Stimulated activated CD8-positive, alpha-beta memory T cell treated with anti-CD3 and anti-CD28 coated beads, Interleukin-12 subunit alpha, Interleukin-12 subunit beta, amount 100 ng/mL, for 24 hours (primary cell): ENCODE data around the gene TMC2.
"Not testable (repeated sequence)": the region's sequence is repeated elsewhere in the genome, so short reads cannot be mapped to it uniquely, and the experiment has no call there.

Source experiments
- DNase-seq: peaks from one replicate; pipeline ENCODE4 v3.0.0-alpha.2; 2020; ENCODE audit errors: extremely low read depth

The TMC2 gene

DNA sequence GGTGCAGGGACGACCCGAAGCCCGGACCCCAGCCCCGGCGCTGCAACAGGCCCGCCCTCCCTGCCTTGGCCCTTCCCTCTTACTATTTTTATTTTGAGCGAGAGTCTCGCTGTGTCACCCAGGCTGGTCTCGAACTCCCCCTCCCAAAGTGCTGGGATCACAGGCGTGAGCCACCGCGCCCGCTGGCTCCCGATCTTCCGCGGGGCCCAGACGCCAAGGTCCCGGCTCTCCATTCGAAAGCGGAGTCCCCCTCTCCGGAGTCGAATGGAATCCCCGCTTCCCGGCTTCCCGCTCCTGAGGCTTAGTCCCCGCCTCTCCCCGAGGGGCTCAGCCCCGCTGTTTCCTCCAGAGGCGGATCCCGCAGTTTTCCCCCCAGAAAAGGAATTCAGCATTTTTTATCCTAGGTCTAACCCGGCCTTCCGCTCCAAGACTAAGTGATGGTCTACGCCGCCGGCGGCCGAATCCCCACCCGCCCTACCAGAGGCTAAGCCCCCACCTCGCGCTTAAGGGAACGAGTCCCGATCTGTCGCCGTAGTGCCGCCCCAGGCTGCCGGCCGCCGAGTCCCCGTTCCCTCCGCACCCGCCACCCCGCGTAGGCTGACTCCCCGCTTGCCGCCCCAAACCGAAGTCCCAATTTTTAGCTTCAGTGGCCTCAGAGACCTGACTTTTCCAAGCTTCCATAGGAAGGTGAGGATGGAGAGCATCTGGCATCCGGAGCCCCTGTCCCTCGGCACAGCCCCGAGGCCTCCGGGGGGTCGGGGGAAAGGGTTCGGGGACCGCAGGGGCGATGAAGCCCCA lies 11.5 kb upstream of the TMC2 start:
- no peak for DNase-seq

DNA sequence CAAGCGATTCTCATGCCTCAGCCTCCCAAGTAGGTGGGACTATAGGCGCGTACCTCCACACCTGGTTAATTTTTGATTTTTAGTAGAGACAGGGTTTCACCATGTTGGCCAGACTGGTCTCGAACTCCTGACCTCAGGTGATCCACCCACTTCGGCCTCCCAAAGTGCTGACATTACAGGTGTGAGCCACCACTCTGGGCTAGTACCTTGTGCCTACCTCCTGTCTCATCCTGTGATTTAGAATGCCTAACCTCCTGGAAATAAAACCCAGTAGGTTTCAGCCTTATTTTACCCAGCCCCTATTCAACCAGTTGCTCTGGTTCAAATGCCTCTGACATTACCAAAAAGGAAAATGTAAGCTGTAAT lies 10.2 kb upstream of the TMC2 start:
- not testable (repeated sequence) for DNase-seq

GRCh38 chr20:2527762-2528161 lies 8.6 kb upstream of the TMC2 start:
- no peak for DNase-seq

DNA sequence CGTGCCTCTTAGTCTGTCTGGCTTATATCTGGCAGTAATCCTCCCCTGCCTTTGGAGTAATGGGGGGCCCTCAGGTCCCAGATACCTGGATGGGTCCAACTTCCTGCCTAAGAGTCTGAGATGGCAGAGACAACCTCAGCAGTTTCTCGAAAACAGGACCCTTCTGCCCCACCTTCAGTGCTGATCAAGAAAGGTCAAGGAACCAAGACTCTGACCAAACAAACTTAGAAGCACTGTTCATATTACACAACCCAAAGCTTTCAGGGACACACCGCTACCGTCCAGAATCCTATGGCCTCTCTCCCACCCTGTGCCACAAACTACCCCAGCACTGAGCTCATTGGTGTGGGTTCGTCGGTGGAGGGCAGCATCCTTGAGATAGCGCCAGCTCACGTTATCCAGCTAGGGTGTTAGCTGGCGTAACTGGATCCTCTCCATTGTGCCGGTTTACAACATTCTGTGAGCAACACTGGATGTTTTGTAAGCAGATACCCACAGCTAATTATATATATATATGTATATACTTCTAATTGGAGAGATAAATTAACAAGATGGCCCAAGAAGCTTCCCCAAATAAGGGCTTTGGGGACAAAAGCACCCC lies 7.6 kb upstream of the TMC2 start:
- DNase-seq, result no peak

- DNase-seq, result no peak
Measured at GRCh38 chr20:2533118-2533517, 3.3 kb upstream of the TMC2 start.

DNA sequence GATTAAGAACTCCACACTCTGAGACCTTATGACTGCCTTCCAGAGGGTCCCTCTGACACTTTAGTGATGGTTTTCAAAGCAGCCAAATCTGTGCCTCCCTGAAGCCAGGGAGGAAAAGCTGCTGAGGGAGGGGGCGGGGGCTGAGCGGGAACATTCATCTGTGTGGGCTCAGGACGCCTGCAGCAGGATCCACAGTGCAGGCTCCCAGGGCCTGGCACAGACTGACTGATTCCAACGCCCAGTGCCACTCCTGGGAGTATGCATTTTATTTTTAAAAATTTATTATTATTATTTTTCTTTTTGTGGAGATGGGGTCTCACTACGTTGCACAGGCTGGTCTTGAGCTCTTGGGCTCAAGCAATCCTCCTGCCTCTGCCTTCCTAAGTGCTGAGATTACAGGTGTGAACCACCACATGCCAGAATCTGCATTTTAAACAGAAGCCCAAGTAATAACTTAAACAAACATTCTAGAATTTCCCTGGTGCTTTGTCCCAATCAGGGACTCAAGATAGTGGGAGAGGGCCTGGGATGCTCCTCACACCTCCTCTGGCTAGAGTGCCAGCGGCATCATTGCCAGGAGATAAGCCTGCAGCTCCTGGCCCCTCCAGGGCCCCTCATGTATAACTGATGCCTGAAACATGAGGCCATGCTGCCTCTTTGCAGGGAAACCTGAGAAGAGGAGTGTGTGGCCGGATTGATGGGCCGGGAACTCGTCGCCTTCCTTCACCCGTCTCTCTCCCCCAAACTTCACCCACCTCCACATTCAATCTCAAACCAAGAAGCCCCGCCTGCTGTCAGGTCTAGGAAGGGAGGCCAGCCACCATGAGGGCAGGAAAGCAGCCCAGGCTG lies 438 bp upstream of the TMC2 start:
- DNase-seq, result no peak

GRCh38 chr20:2537101-2537500 lies 728 bp downstream of the TMC2 start:
- no peak for DNase-seq

- no peak for DNase-seq
Measured at GRCh38 chr20:2538356-2538755, 2.0 kb downstream of the TMC2 start.

DNA sequence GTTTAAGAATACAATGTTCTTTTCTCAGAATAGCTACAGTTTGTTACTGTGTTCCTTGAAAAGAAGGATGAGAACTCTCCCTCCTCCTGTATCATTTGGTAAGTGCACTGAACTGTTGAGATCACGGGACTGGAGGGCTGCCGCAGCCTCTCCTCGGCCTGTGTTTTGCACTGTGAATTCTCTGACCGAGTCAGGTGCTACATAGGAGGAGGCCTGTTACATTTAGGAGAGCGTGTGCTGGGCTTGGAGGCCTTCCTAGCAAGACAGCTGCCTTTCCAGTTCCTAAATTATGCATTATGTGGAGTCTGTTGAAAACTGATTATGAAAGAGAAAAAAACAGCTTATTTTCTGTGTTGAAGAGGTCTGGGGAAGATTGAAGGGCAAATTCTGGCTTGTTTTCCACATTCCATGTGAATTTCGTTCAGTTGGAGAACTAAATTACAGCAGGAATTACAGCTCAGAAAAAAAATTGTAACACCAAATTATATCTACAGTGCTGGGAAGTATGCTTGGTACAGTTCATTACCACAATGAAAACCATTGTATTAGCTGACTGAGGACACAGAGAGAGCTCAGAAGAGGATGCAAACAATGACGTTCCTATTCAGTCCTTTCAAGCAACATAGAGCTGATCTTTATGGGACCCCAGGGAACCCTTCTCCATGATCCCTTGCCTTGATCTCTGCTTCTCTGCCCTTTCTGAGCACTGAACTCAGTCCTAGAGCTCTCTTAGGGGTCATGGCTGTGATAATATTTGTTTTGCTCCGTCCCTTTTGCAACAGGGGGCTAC lies 2.8 kb downstream of the TMC2 start:
- DNase-seq, result no peak

GRCh38 chr20:2541940-2542339 lies 5.6 kb downstream of the TMC2 start:
- no peak for DNase-seq

DNA sequence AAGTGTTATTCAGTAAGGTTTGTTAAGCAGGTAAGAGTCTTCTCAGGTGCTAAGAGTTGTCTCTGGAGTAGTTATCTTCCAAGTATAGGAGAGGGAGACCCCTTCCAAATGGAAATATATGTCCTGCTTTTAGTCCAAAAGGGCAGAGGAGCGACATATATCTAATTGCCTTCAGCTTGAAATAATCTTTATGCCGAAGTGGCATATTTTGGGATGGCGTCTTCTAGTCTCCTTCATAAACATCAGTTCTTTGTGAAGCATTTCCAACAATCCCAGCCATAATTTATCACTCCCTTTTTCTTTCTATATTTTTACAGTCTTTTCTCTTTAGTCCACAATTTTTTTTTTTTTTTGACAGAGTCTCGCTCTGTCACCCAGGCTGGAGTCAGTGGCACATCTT lies 6.0 kb downstream of the TMC2 start:
- DNase-seq, result no peak

DNA sequence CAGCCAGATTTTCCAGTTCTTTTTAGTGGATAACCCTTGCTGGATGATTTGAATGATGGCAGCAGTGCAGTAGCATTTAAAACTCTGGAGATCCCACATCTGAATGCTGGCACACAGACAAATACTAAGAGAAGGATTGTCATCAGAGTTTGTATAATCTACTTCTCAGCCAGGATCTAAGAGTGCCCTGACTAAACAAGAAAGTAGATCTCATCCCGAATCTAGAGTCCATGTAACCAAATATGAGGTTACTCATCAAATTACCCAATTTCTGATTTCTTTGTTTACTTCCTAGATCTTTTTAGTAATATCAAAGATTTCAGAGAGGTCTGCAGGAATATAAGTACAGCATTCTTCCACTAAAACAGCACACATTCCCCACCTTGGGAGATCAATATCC lies 7.8 kb downstream of the TMC2 start:
- DNase-seq, result no peak

DNA sequence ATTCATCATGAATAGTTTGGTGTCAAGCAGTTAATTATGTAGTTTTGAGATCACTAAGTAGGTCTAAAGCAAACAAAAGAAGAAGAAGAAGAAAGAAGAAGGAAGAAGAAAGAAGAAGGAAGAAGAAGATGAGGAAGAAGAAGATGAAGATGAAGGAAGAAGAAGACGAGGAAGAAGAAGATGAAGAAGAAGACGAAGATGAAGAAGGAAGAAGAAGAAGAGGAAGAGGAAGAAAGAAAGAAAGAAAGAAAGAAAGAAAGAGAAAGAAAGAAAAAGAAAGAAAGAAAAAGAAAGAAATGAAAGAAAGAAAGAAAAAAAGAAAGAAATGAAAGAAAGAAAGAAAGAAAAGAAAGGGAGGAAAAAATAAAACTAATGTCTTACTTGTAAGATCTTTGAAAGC lies 9.2 kb downstream of the TMC2 start:
- DNase-seq, result no peak

GRCh38 chr20:2557873-2558580 lies 21.7 kb downstream of the TMC2 start:
- no peak for DNase-seq

DNA sequence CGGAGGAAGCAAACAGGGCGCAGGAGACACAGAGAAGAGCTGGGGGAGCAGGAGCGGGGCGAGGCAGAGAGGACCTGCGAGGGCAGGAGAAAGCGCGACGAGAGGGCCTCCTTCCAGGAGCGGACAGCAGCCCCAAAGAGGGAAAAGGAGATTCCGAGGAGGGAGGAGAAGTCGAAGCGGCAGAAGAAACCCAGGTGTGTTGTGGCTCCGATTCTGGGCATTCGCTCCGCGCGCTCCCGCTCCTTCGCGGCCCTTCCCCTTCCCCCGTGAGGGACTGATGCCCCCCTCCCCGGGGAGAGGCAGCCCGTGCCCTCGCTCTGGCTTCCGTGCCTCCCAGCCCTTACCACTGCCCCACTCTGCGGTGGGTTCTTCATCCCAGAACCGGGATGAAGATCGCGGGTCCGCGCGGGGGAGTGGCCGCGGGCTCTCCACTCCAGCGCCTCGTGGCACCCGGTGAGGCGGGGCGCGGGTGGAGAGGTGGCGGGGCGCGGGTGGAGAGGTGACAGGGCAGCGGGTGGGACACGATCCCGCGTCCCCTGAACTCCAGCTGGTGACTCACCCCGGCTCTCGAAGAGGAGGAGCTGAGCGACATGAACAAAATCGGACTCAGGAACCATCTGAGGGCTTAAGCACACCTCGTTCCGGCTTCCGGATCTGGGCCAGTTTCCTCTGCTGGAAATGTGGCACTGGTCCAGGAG lies 22.4 kb downstream of the TMC2 start:
- DNase-seq, result no peak

DNA sequence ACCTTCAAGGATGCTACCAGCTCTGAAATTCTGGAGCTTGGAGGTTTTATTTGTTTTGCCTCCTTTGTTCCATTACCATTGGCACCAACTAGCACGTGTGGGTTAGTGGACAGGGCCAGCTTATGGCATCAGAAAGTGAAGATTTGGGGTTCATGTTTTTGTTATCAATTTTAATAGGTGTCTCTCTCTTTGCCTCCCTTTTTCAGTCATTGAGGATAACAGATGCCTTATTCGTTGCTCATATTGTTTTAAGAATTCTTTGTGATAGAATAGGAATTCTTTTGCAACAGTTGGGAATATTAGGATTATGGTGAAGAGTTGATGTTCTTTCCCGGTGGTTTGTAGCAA lies 22.9 kb downstream of the TMC2 start:
- DNase-seq, result no peak

DNA sequence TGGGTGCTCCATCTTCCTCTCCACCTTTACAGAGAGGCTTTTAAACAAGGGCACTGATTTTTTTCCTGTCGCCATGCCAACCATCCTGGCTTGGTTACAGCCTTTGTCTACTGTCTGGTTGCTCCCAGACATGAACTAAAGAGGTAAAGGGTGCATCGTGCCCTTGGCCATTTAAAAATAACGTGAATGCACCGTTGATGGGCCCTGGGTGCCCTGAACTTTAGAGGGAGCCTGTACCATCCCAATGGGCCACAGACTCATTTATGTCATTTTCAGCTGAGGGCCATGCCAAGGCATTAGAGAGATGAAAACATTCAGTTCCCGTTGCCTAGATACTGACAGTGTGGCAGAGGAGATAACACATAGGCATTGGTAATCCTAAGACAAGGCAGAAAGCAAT lies 23.3 kb downstream of the TMC2 start:
- no peak for DNase-seq

DNA sequence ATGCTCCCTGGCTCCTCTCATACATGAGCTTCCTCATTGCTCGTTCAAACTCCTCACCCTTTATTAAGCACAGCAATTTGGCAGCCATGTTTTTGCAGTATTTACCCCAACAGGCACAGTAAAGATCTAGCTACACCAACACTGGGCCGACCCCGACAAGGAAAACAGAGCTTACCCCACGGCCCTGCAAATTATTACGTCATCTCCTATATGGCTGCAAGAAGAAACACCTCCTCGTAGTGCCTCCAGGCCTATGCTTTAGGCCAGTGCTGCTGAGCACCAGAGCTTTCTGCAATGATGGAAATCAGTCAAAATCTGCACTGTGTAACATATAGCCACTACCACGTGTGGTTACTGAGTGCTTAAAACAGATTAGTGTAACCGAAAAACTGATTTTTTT lies 26.7 kb downstream of the TMC2 start:
- DNase-seq, result no peak

DNA sequence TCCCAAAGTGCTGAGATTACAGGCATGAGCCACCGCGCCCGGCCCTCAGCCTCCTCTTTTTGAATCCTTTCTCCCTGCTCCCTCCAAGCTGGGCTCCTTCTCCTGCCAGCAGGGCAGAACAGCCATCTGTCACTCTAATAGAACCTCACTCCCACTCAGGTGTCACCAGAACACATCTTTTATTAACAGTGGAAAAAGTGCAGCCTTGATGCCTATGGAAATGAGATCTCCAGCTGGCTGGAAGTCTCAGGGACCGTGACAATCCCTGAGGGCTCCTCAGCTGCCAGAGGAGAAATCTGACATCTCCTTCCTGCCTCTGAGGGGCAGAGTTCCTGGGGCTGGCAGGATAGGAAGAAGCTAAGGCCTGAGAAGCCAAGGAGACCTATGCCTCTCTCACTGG lies 28.0 kb downstream of the TMC2 start:
- no peak for DNase-seq

DNA sequence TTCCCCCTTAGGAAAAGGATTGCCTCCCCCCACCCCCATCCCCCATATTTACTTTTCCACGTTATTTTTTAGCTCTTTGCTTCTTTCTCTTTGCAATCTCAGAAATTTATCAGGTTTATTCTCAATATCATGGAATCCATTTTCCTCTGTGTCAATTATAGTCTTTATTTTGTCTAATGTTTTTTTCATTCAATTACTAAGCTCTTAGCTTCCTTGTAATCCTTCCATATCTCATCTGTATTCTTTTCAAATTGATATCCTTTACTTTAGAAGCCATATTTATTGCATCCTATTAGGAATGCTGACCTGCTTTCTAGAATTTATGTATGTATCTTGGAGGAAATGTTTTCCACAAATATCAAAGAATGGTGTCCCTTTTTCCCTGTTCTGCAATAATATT lies 39.3 kb downstream of the TMC2 start:
- DNase-seq, result no peak

- DNase-seq, result no peak
Measured at GRCh38 chr20:2576317-2576727, 39.9 kb downstream of the TMC2 start.
